ENCODE data around the gene SPX.

GRCh38 chr12:21526721-21527345, 737 bp downstream of the SPX start:
- TF ChIP-seq EZH2 (IDR thresholded peaks at IDR 0.05) (no peak), POLR2AphosphoS5 (IDR thresholded peaks at IDR 0.05; ENCODE audit: borderline replicate concordance, low read depth, low read length) (no peak), FOXP2 (optimal IDR thresholded peaks at IDR 0.05; ENCODE audit: control extremely low read depth, extremely low read length, insufficient read depth) (no peak)
